GM12801 (cell line): Measurements from ENCODE around the gene DSCAM.

Source experiments
- CTCF ChIP-seq: IDR thresholded peaks from one replicate; pipeline ENCODE4 v1.5.1; 2011; ENCODE audit warnings: control low read depth; ENCODE audit not compliant: insufficient read length; ENCODE audit errors: extremely low read depth

Gene DSCAM

GRCh38 chr21:40765811-40766210, 81.1 kb downstream of the DSCAM start:
- TF ChIP-seq CTCF = no peak

- no peak for TF ChIP-seq CTCF
Observed at GRCh38 chr21:40760821-40761220, 86.1 kb downstream of the DSCAM start.

- no peak for TF ChIP-seq CTCF
Observed at GRCh38 chr21:40759061-40759460, 87.9 kb downstream of the DSCAM start.

GRCh38 chr21:40757366-40757765, 89.6 kb downstream of the DSCAM start:
- no peak for TF ChIP-seq CTCF

GRCh38 chr21:40754466-40754865, 92.5 kb downstream of the DSCAM start:
- TF ChIP-seq CTCF = no peak

- no peak for TF ChIP-seq CTCF
Observed at GRCh38 chr21:40753756-40754155, 93.2 kb downstream of the DSCAM start.

- TF ChIP-seq CTCF = no peak
Observed at GRCh38 chr21:40752125-40752524, 94.8 kb downstream of the DSCAM start.

- TF ChIP-seq CTCF = no peak
Observed at GRCh38 chr21:40751221-40751620, 95.7 kb downstream of the DSCAM start.
